Measurements from ENCODE around the gene ZNF536. TPM values are rescaled to one million over a fixed set of nuclear protein-coding genes. Genes with fewer than 3 reads are reported as not detected.

Gene ZNF536
- total and polyA plus RNA-seq, 2 donors (not counting 1 experiment from before 2014, with no cell fraction given): 0.50 TPM; not detected in 1

DNA sequence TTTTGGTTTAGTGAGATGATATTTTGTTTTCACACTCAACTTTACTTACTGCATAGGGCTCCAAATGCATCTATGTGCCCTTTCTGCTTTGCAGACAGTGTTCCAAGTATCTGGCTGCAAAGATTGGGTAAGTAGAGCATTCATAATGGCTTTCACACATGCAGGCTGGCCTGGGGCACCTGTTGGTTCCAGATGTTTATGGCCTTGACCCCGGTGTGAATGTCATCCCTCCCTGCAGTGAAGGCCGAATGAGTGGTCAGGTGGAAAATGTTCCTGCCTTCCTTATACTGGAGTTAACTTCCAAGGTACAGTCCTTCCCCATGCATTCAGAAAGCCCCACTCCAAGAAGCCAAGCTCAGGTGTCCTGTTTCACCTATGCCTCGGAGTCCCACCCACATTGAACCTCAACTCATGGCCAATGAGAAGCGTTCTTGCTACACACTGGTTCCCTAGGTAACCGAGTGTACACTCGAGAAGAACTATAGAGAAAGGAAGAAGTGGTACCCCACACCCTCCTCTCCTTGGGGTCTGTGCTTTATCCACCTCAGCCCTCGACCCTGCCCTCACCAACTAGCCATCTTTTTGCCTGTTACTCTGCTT lies 23.0 kb upstream of the ZNF536 start:
- no peak overlapping the region for H2AFZ ChIP-seq (ENCODE audit: low read length)
- no peaks in the 10 kb centered on the region for H4K20me1 ChIP-seq (ENCODE audit: control insufficient read depth, extremely low read depth, insufficient read depth, low read length)
- no peak overlapping the region for H3K27ac ChIP-seq (ENCODE audit: insufficient read depth, low read length)
- no peaks in the 10 kb centered on the region for H3K79me2 ChIP-seq (ENCODE audit: control insufficient read depth, insufficient read depth, low read length)
- DNase-seq (ENCODE audit: low read depth in 2 of 2): no peak
- no peak for TF ChIP-seq CTCF (conservative IDR thresholded peaks at IDR 0.05 in 1 of 2, IDR thresholded peaks at IDR 0.05 in 1 of 2; ENCODE audit: low read depth in 1 of 2, low read length in 2 of 2)
- TF ChIP-seq EZH2 (IDR thresholded peaks at IDR 0.05; ENCODE audit: low read length, missing control alignments): no peak
- H3K36me3 ChIP-seq (ENCODE audit: control insufficient read depth, insufficient read depth, low read length): no peaks in the 10 kb centered on the region
- H3K27me3 ChIP-seq (ENCODE audit: control insufficient read depth, insufficient read depth, low read length): no peaks in the 10 kb centered on the region
- no peak overlapping the region for H3K4me2 ChIP-seq (ENCODE audit: extremely low read depth, insufficient read depth, low read length)
- no peaks in the 10 kb centered on the region for H3K9me3 ChIP-seq (ENCODE audit: control insufficient read depth, insufficient read depth, low read depth, low read length)
- no peaks in the 10 kb centered on the region for H3K4me1 ChIP-seq (ENCODE audit: control insufficient read depth, extremely low read depth, insufficient read depth, low read length)
- H3K9ac ChIP-seq (ENCODE audit: insufficient read depth, low read length): no peak overlapping the region
- H3K4me3 ChIP-seq (replicated peaks in 1 of 4; ENCODE audit: control extremely low read depth in 1 of 4, insufficient read depth in 1 of 4, low read depth in 3 of 4, low read length in 4 of 4): no peak overlapping the region

- H3K9me3 ChIP-seq (ENCODE audit: control insufficient read depth, insufficient read depth, low read depth, low read length): no peaks in the 10 kb centered on the region
- H3K9ac ChIP-seq (ENCODE audit: insufficient read depth, low read length): no peak overlapping the region
- H3K27ac ChIP-seq (ENCODE audit: insufficient read depth, low read length): no peak overlapping the region
- H2AFZ ChIP-seq (ENCODE audit: low read length): no peak overlapping the region
- no peaks in the 10 kb centered on the region for H3K79me2 ChIP-seq (ENCODE audit: control insufficient read depth, insufficient read depth, low read length)
- TF ChIP-seq EZH2 (IDR thresholded peaks at IDR 0.05; ENCODE audit: low read length, missing control alignments) (no peak), CTCF (conservative IDR thresholded peaks at IDR 0.05 in 1 of 2, IDR thresholded peaks at IDR 0.05 in 1 of 2; ENCODE audit: low read depth in 1 of 2, low read length in 2 of 2) (no peak)
- DNase-seq (ENCODE audit: low read depth in 2 of 2): no peak
- no peak overlapping the region for H3K4me3 ChIP-seq (replicated peaks in 1 of 4; ENCODE audit: control extremely low read depth in 1 of 4, insufficient read depth in 1 of 4, low read depth in 3 of 4, low read length in 4 of 4)
- no peak overlapping the region for H3K4me2 ChIP-seq (ENCODE audit: extremely low read depth, insufficient read depth, low read length)
- H3K4me1 ChIP-seq (ENCODE audit: control insufficient read depth, extremely low read depth, insufficient read depth, low read length): no peaks in the 10 kb centered on the region
- H3K36me3 ChIP-seq (ENCODE audit: control insufficient read depth, insufficient read depth, low read length): no peaks in the 10 kb centered on the region
- H4K20me1 ChIP-seq (ENCODE audit: control insufficient read depth, extremely low read depth, insufficient read depth, low read length): no peaks in the 10 kb centered on the region
- no peaks in the 10 kb centered on the region for H3K27me3 ChIP-seq (ENCODE audit: control insufficient read depth, insufficient read depth, low read length)
These were observed 21.2 kb upstream of the ZNF536 start for GRCh38 chr19:30350692-30351663.

DNA sequence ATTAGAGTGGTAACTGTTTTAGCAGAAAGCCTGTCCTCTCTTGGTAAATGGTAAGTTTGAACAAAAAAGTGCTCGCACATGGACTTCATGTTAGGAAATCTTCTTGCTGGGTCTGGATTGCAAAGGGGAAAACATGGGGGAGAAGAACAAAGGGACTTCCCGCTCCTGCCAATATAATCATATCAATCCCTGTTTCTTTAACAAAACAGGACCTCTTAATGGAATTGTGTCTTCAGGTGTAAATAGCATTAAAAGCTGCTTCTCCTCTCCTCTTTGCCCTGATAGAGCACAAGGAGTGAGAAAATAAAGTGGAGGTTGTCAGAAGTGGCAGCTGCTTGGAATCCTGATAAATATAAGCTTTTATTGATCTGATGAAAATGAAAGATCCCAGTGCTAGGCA lies 20.4 kb upstream of the ZNF536 start:
- Histone ChIP-seq H3K4me2 (ENCODE audit: extremely low read depth, insufficient read depth, low read length) (no peak overlapping the region), H3K9me3 (ENCODE audit: control insufficient read depth, insufficient read depth, low read depth, low read length) (no peaks in the 10 kb centered on the region), H3K4me1 (ENCODE audit: control insufficient read depth, extremely low read depth, insufficient read depth, low read length) (no peaks in the 10 kb centered on the region), H4K20me1 (ENCODE audit: control insufficient read depth, extremely low read depth, insufficient read depth, low read length) (no peaks in the 10 kb centered on the region), H3K9ac (ENCODE audit: insufficient read depth, low read length) (no peak overlapping the region), H3K27ac (ENCODE audit: insufficient read depth, low read length) (no peak overlapping the region), H2AFZ (ENCODE audit: low read length) (no peak overlapping the region), H3K27me3 (ENCODE audit: control insufficient read depth, insufficient read depth, low read length) (no peaks in the 10 kb centered on the region), H3K79me2 (ENCODE audit: control insufficient read depth, insufficient read depth, low read length) (no peaks in the 10 kb centered on the region), H3K4me3 (replicated peaks in 1 of 4; ENCODE audit: control extremely low read depth in 1 of 4, insufficient read depth in 1 of 4, low read depth in 3 of 4, low read length in 4 of 4) (no peak overlapping the region), H3K36me3 (ENCODE audit: control insufficient read depth, insufficient read depth, low read length) (no peaks in the 10 kb centered on the region)
- DNase-seq (ENCODE audit: low read depth in 2 of 2): no peak
- TF ChIP-seq CTCF (conservative IDR thresholded peaks at IDR 0.05 in 1 of 2, IDR thresholded peaks at IDR 0.05 in 1 of 2; ENCODE audit: low read depth in 1 of 2, low read length in 2 of 2): no peak
